Smooth muscle cell (in vitro differentiated cells): ENCODE data around the gene ANP32B. TPM values are rescaled to one million over a fixed set of nuclear protein-coding genes. Genes with fewer than 3 reads are reported as not detected.

ENCODE experiments used
- DNase-seq: peaks from one replicate; lab custom pipeline; 2025; ENCODE audit not compliant: unreplicated experiment; lab: John Stamatoyannopoulos, UW
- H2AFZ ChIP-seq: fragments of 200-600 bp; sonication (generic); 2 replicates; pipeline ENCODE4 v1.6.0; 2016; ENCODE audit warnings: antibody characterized with exemption, low read depth, mild to moderate bottlenecking
- H3F3A ChIP-seq: fragments of 200-600 bp; sonication (generic); 2 replicates; pipeline ENCODE4 v1.6.0; 2017; ENCODE audit warnings: antibody characterized with exemption, low read depth
- H3K27ac ChIP-seq: fragments of 200-600 bp; sonication (generic); 2 replicates; pipeline ENCODE4 v1.5.1; 2016; ENCODE audit warnings: low read depth, mild to moderate bottlenecking
- H3K27me3 ChIP-seq: fragments of 200-600 bp; sonication (generic); 2 replicates; pipeline ENCODE4 v1.6.1; 2016; ENCODE audit warnings: low read depth, mild to moderate bottlenecking
- H3K36me3 ChIP-seq: fragments of 200-600 bp; sonication (generic); 2 replicates; pipeline ENCODE4 v1.5.1; 2016; ENCODE audit warnings: low read depth
- H3K4me1 ChIP-seq: fragments of 200-600 bp; sonication (generic); 2 replicates; pipeline ENCODE4 v1.5.1; 2016; ENCODE audit warnings: low read depth
- H3K4me2 ChIP-seq: fragments of 200-600 bp; sonication (generic); 2 replicates; pipeline ENCODE4 v1.6.0; 2016; ENCODE audit warnings: mild to moderate bottlenecking
- H3K4me3 ChIP-seq: fragments of 200-600 bp; sonication (generic); 2 replicates; pipeline ENCODE4 v1.5.1; 2016; ENCODE audit warnings: mild to moderate bottlenecking
- H3K79me2 ChIP-seq: fragments of 200-600 bp; sonication (generic); 2 replicates; pipeline ENCODE4 v1.6.0; 2016; ENCODE audit warnings: low read depth, mild to moderate bottlenecking
- H3K9ac ChIP-seq: fragments of 200-600 bp; sonication (generic); 2 replicates; pipeline ENCODE4 v1.6.0; 2016; ENCODE audit warnings: low read depth
- H3K9me3 ChIP-seq: fragments of 200-600 bp; sonication (generic); replicated peaks from 2 replicates; pipeline ENCODE4 v1.5.1; 2016; ENCODE audit warnings: low read depth
- H4K20me1 ChIP-seq: fragments of 200-600 bp; sonication (generic); 2 replicates; pipeline ENCODE4 v1.6.0; 2016; ENCODE audit warnings: low read depth
- CTCF ChIP-seq: fragments of 200-600 bp; sonication (generic); IDR thresholded peaks from 2 replicates; pipeline ENCODE4 v1.5.1; 2017; ENCODE audit warnings: borderline replicate concordance, mild to moderate bottlenecking, antibody characterized with exemption; ENCODE audit not compliant: insufficient read depth, poor library complexity, severe bottlenecking
- WGBS: methylation state at CpG from one replicate; pipeline ENCODE4 v1.1.7; 2016; ENCODE audit warnings: low lambda C conversion rate; 5-methylcytosine and 5-hydroxymethylcytosine counted together
- polyA plus RNA-seq: library from polyadenylated mRNA; unstranded; fragments of >200 nt; fragmentation: Nextera tagmentation; extraction: Ambion mirVana; gene quantifications from 2 replicates; pipeline ENCODE4 v1.2.1, GENCODE V29; 2016
- total RNA-seq: library from RNA; depleted of rRNA; stranded (reverse); fragments of >200 nt; gene quantifications from 2 replicates; pipeline ENCODE4 v1.2.3, GENCODE V29; 2014

The ANP32B gene
- total and polyA plus RNA-seq, 2 experiments from 2014 or later = 21.3 to 52.4 TPM

GRCh38 chr9:98038958-98039357 lies 55.8 kb downstream of the ANP32B start:
- H3K4me2 ChIP-seq = no peak overlapping the region
- no peak overlapping the region for H2AFZ ChIP-seq
- no peak for DNase-seq
- H3K36me3 ChIP-seq = no peaks in the 10 kb centered on the region
- H3K79me2 ChIP-seq = no peaks in the 10 kb centered on the region
- no peaks in the 10 kb centered on the region for H3K9me3 ChIP-seq
- H3K4me3 ChIP-seq = no peak overlapping the region
- no peak for TF ChIP-seq CTCF
- H3K27ac ChIP-seq = no peak overlapping the region
- no peaks in the 10 kb centered on the region for H4K20me1 ChIP-seq
- no peaks in the 10 kb centered on the region for H3F3A ChIP-seq
- H3K4me1 ChIP-seq = no peaks in the 10 kb centered on the region
- H3K9ac ChIP-seq = no peak overlapping the region
- H3K27me3 ChIP-seq = no peaks in the 10 kb centered on the region
- 81% methylated on average over 8 of the region's 8 CpGs for WGBS

- WGBS = 83% methylated on average over 10 of the region's 10 CpGs
- Histone ChIP-seq H3K4me3 (no peak overlapping the region), H3K4me1 (no peaks in the 10 kb centered on the region), H3F3A (no peaks in the 10 kb centered on the region), H3K36me3 (no peaks in the 10 kb centered on the region), H3K9ac (no peak overlapping the region), H3K27me3 (no peaks in the 10 kb centered on the region), H3K4me2 (no peak overlapping the region), H2AFZ (no peak overlapping the region), H3K9me3 (no peaks in the 10 kb centered on the region), H3K79me2 (no peaks in the 10 kb centered on the region), H4K20me1 (no peaks in the 10 kb centered on the region), H3K27ac (no peak overlapping the region)
- DNase-seq = no peak
- TF ChIP-seq CTCF = no peak
Observed at GRCh38 chr9:98039607-98040017, 56.5 kb downstream of the ANP32B start.

- no peak for TF ChIP-seq CTCF
- H3K4me1 ChIP-seq = no peaks in the 10 kb centered on the region
Observed at GRCh38 chr9:98040212-98040611, 57.1 kb downstream of the ANP32B start.

GRCh38 chr9:98043915-98044314 lies 60.8 kb downstream of the ANP32B start:
- DNase-seq = no peak
- H2AFZ ChIP-seq = no peak overlapping the region

More at GRCh38 chr9:98040212-98040611, 57.1 kb downstream of the ANP32B start:
- no peak overlapping the region for H3K9ac ChIP-seq
- H3K79me2 ChIP-seq = no peaks in the 10 kb centered on the region
- H3F3A ChIP-seq = no peaks in the 10 kb centered on the region
- no peak overlapping the region for H3K4me3 ChIP-seq
- no peaks in the 10 kb centered on the region for H3K27me3 ChIP-seq
- no peak overlapping the region for H2AFZ ChIP-seq
- H3K4me2 ChIP-seq = no peak overlapping the region
- H3K9me3 ChIP-seq = no peaks in the 10 kb centered on the region
- WGBS = 95% methylated on average over 6 of the region's 6 CpGs
- no peak overlapping the region for H3K27ac ChIP-seq
- no peaks in the 10 kb centered on the region for H4K20me1 ChIP-seq
- DNase-seq = no peak
- H3K36me3 ChIP-seq = no peaks in the 10 kb centered on the region

More at GRCh38 chr9:98043915-98044314, 60.8 kb downstream of the ANP32B start:
- H3F3A ChIP-seq = no peaks in the 10 kb centered on the region
- no peak for TF ChIP-seq CTCF
- no peak overlapping the region for H3K9ac ChIP-seq
- H3K79me2 ChIP-seq = no peaks in the 10 kb centered on the region
- H3K27ac ChIP-seq = no peak overlapping the region
- H3K4me1 ChIP-seq = no peaks in the 10 kb centered on the region
- H3K4me3 ChIP-seq = no peak overlapping the region
- no peaks in the 10 kb centered on the region for H3K9me3 ChIP-seq
- H3K36me3 ChIP-seq = no peaks in the 10 kb centered on the region
- H3K27me3 ChIP-seq = no peaks in the 10 kb centered on the region
- 93% methylated on average over 5 of the region's 5 CpGs for WGBS
- no peak overlapping the region for H3K4me2 ChIP-seq
- H4K20me1 ChIP-seq = no peaks in the 10 kb centered on the region
